GM19463 (cell line): ENCODE data around the gene SEMA6B.
"Not testable (repeated sequence)": the region's sequence is repeated elsewhere in the genome, so short reads cannot be mapped to it uniquely, and the experiment has no call there.

Source experiments
- ATAC-seq: cut with Tn5 transposase; IDR thresholded peaks from one replicate; pipeline ENCODE4 v1.9.1; 2021; ENCODE audit warnings: mild to moderate bottlenecking, moderate library complexity; ENCODE audit not compliant: unreplicated experiment

Gene SEMA6B

GRCh38 chr19:4576016-4576933 is 16.8 kb upstream of the SEMA6B start:
- ATAC-seq = no peak

DNA sequence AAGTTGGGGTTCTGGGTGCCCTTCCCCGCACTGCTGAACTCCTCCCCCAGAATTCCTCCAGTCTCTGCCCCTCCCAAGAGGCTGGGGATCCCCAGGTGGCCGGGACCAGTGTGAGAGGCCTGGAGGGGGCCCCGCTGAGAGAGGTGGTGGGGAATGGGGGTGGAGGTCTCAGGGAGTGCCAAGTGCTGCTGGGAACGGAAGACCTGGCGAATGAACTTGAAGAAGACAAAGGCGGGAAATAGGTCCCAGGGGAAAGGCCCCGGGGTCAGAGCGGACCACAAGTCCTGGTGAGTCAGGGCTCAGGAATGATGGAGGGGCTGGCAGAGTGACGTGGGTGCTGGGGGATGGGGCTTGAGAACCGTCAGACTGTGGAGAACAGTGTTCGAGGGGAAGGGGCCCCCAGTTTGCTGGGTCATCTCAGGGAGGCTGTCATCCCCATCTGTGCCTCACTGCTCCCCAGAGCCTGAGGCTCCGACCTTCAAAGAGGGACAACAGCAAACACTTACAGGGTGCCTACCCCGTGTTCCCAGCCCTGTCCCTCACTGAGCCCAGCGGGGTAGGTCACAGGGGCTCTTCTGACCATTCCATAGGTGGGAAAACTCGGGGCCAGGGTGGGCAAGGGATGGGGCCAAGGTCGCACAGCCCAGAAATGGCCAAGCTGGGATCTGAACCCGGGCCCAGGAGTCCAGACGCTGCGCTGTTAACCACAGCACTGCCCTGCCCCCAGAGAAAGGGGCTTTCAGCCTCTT is 16.0 kb upstream of the SEMA6B start:
- ATAC-seq = no peak

- no peak for ATAC-seq
Observed at GRCh38 chr19:4573682-4574081, 14.2 kb upstream of the SEMA6B start.

DNA sequence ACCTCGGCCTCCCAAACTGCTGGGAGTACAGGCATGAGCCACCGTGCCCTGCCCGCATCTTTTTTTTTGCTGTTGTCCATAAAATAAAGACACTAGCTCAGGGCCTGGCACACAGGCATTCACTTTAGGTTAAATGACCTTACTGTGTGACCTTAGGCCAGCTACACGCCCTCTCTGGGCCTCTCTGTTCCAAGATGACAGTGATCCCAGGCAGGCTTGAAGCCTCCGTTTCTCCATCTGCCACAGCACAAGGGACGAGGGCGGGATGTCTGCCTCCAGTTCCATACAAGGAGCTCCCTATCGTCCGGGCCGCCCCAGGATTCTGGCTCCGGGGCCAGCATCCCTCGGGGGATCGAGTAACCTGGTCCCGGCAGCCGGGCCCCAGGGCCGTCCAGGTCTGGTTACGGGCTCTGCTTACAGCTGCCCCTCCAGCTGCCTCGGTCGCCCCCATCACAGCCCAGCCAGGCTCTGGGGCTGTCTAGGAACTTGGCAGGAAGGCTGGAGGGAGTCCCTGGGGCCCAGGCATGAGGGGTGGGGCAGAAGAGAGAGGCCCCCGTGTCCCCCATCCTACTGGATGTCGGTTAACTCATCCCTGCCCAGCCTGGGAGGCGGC is 11.9 kb upstream of the SEMA6B start:
- no peak for ATAC-seq

DNA sequence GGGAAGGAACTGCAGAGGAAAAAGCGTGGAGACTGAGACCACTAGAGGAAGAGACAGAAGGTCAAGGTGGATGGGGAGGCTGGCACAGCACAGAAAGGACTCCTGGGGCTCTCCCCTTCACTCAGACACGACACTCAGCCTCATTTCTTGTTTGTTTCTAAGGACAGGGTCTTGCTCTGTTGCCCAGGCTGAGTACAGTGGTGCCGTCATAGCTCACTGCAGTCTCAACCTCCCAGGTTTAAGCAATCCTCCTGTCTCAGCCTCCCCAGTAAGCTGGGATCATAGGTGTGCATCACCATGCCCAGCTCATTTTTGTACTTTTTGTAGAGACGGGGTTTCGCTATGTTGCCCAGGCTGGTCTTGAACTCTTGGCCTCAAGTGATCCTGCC is 11.4 kb upstream of the SEMA6B start:
- ATAC-seq = no peak

- no peak for ATAC-seq
Observed at GRCh38 chr19:4570402-4570801, 10.9 kb upstream of the SEMA6B start.

DNA sequence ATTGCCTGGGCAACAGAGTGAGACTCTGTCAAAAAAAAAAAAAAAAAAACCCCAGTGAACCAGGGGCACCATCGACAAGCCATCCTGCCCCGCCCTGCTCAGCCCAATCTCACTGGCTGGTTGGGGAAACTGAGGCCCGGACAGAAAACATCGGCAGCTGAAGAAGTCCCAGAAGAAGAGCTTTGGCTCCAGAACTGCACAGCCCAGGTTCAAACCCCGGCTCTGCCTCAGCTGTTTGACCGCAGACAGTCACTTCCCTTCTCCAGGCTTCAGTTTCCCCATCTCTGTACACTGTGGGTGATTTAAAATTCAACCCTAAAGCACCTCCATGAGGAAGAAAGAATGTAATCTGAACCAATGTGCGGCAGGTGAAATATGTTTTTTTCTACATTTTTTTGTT is 9.4 kb upstream of the SEMA6B start:
- no peak for ATAC-seq

- ATAC-seq = no peak
Observed at GRCh38 chr19:4567584-4568071, 8.1 kb upstream of the SEMA6B start.

- no peak for ATAC-seq
Observed at GRCh38 chr19:4566402-4567051, 7.0 kb upstream of the SEMA6B start.

GRCh38 chr19:4563562-4563961 is 4.1 kb upstream of the SEMA6B start:
- not testable (repeated sequence) for ATAC-seq

- ATAC-seq = not testable (repeated sequence)
Observed at GRCh38 chr19:4562085-4562484, 2.6 kb upstream of the SEMA6B start.

- no peak for ATAC-seq
Observed at GRCh38 chr19:4557971-4558941, 1.2 kb downstream of the SEMA6B start.

GRCh38 chr19:4557144-4557970 is 2.1 kb downstream of the SEMA6B start:
- no peak for ATAC-seq

DNA sequence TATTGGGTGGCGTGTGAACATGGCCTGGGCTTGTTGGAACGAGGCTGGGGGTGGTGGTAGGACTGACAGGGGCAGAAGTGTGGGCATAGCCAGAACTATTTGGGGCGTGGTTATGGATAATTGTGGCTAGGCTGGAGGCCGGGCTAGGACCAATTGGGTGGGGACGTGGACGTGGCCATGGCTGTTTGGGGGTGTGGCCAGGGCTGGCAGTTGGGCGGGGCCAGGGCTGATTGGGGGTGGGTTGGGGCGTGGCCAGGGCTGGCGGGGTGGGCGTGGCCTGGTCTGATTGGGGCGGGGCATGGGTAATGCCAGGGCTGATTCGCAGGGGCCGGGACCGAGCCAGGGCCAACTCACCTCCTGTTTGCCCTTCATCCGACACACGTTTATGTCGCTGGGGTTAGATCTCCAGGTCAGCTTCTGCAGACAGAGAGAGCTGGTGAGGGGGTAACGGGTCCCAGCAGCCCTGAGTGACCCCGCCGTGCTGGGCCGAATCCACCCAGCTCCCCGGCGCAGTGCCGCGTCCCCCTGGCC is 2.8 kb downstream of the SEMA6B start:
- ATAC-seq = no peak

DNA sequence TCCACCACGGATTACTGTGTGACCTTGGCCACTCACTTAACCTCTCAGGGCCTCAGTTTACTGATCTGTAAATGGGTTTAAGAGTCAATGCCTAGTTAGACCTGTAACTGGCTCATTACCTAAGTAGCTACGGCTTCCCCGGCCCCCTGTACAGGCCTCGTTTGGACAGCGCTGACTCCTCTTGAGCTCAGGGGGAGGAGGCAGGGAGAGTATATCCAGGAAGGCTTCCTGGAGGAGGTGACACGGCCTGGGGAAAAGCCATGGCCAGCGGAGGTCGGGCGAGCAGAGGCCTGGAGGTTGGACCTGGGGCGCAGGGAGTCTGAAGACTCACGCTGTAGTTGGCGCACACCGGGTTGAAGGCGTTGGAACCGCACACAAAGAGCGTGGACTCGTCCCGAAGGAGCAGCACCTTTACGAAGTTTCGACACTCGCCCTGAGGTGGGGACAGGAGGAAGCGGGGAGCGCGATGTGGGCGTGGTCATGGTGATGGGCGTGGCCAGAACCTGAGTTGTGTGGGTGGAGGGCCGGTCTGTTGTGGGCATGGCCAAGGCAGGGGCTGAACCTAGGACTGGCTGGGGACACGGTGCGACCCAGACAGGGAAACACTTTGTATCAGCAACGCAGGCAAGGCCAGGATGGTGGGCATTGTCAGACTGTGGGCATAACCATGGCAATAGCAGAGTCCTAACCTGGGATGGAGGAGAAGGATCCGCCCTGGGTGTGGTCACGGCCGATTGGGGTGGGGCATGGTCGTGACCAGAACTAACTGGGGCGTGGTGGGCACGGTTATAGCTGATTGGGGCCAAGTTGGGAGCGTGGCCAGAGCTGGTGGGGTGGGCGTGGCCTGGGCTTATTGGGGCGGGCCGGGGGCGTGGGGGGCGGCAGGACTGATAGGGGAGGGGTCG is 3.6 kb downstream of the SEMA6B start:
- no peak for ATAC-seq

GRCh38 chr19:4554717-4555116 is 4.8 kb downstream of the SEMA6B start:
- ATAC-seq = no peak

- no peak for ATAC-seq
Observed at GRCh38 chr19:4553775-4554174, 5.7 kb downstream of the SEMA6B start.
